22Rv1 (cell line): ENCODE measurements around the gene ITIH2.

Experiments used
- H3K27ac ChIP-seq: fragments of 450-650 bp; 2 replicates; pipeline ENCODE4 v1.5.1; 2017
- CTCF ChIP-seq: fragments of 450-650 bp; IDR thresholded peaks from 2 replicates; pipeline ENCODE4 v1.5.1; 2017; ENCODE audit warnings: mild to moderate bottlenecking
- ZFX ChIP-seq: fragments of 450-650 bp; IDR thresholded peaks from 2 replicates; pipeline ENCODE4 v1.6.1; 2017; ENCODE audit warnings: antibody characterized with exemption, borderline replicate concordance

Gene ITIH2

GRCh38 chr10:7700577-7701125 lies 2.5 kb upstream of the ITIH2 start:
- TF ChIP-seq CTCF, result no peak
- no peak for TF ChIP-seq ZFX
- no peak overlapping the region for H3K27ac ChIP-seq

- no peak overlapping the region for H3K27ac ChIP-seq
- no peak for TF ChIP-seq ZFX
- no peak for TF ChIP-seq CTCF
These were observed 1.9 kb upstream of the ITIH2 start for GRCh38 chr10:7701158-7701742.

- no peak for TF ChIP-seq ZFX
- no peak for TF ChIP-seq CTCF
- no peak overlapping the region for H3K27ac ChIP-seq
These were observed 766 bp upstream of the ITIH2 start for GRCh38 chr10:7702288-7702812.

GRCh38 chr10:7704071-7705016 lies 1.2 kb downstream of the ITIH2 start:
- TF ChIP-seq ZFX (no peak), CTCF (no peak)
- H3K27ac ChIP-seq, result no peak overlapping the region

GRCh38 chr10:7705341-7705740 lies 2.2 kb downstream of the ITIH2 start:
- TF ChIP-seq CTCF (no peak), ZFX (no peak)
- no peak overlapping the region for H3K27ac ChIP-seq

GRCh38 chr10:7706534-7707073 lies 3.5 kb downstream of the ITIH2 start:
- TF ChIP-seq CTCF (no peak), ZFX (no peak)
- H3K27ac ChIP-seq, result no peak overlapping the region
